Thyroid gland (tissue), 4 donors: ENCODE results near the gene ANKRD45. TPM values are rescaled to one million over a fixed set of nuclear protein-coding genes. Genes with fewer than 3 reads are reported as not detected.
A peak's percentile ranks its signal among the peaks of the same experiment; 100 is the strongest.
"Not testable (repeated sequence)": the region's sequence is repeated elsewhere in the genome, so short reads cannot be mapped to it uniquely, and the experiment has no call there.

Experiments used
- DNase-seq, 2 donors: peaks; one replicate each; pipeline ENCODE4 v3.0.0-alpha.2; 2019
- H3K27ac ChIP-seq, 3 donors: fragments of 200-600 bp; sonication (generic); 1 replicate in 2 of 3; 2 replicates in 1 of 3; pipeline ENCODE4 v1.5.1; 2016 to 2019; ENCODE audit warnings: mild to moderate bottlenecking in 1 of 3, moderate library complexity in 1 of 3
- H3K27me3 ChIP-seq: fragments of 200-600 bp; sonication (generic); one replicate; pipeline ENCODE4 v1.5.1; 2019
- H3K36me3 ChIP-seq, 2 donors: fragments of 200-600 bp; sonication (generic); one replicate each; pipeline ENCODE4 v1.5.1; 2016 to 2019
- H3K4me1 ChIP-seq, 2 donors: fragments of 200-600 bp; sonication (generic); one replicate each; pipeline ENCODE4 v1.5.1; 2017 to 2019
- H3K4me3 ChIP-seq, 3 donors: fragments of 200-600 bp; sonication (generic); replicated peaks in 1 of 3; 1 replicate in 2 of 3; 2 replicates in 1 of 3; pipeline ENCODE4 v1.5.1; 2016; ENCODE audit warnings: mild to moderate bottlenecking in 1 of 3
- H3K9me3 ChIP-seq: fragments of 200-600 bp; sonication (generic); one replicate; pipeline ENCODE4 v1.5.1; 2017
- CTCF ChIP-seq, 6 experiments: fragments of 200-600 bp in 3 of 6; fragments of 450-650 bp in 3 of 6; sonication (generic) in 3 of 6; IDR thresholded peaks; one replicate each; pipeline ENCODE4 v1.5.1; 2016 to 2019; ENCODE audit warnings: antibody characterized with exemption in 6 of 6, mild to moderate bottlenecking in 2 of 6, inconsistent platforms in 1 of 6, moderate library complexity in 1 of 6
- POLR2A ChIP-seq, 2 donors: fragments of 450-650 bp; IDR thresholded peaks; one replicate each; pipeline ENCODE4 v1.6.1; 2017; ENCODE audit warnings: antibody characterized with exemption in 2 of 2, mild to moderate bottlenecking in 2 of 2, moderate library complexity in 1 of 2
- WGBS, 2 donors: methylation state at CpG; one replicate each; pipeline ENCODE4 v1.1.5; 2017; 5-methylcytosine and 5-hydroxymethylcytosine counted together
- intact Hi-C: fragments of 100-400 bp; cut with DNase I; formaldehyde crosslinking; loops from one replicate; pipeline ENCODE4 v1.15.1; 2023
- total RNA-seq, 4 donors: library from RNA; depleted of rRNA; stranded (reverse); fragments of >200 nt; gene quantifications; one replicate each; pipeline ENCODE4 v1.2.3, GENCODE V29; 2016

Gene ANKRD45
- total RNA-seq, 4 donors from 2014 or later, result 0.27 to 2.3 (median 0.94) TPM

GRCh38 chr1:173714441-173714758 is 44.7 kb upstream of the ANKRD45 start:
- H3K27ac ChIP-seq, result peak overlapping the region; percentile 70 to 84 (median 81)
- TF ChIP-seq POLR2A (IDR thresholded peaks at IDR 0.05) (no peak), CTCF (IDR thresholded peaks at IDR 0.05) (no peak)
- no peak for DNase-seq
- H3K27me3 ChIP-seq, result no peaks in the 10 kb centered on the region
- H3K4me1 ChIP-seq, result peaks cover 8 to 9% of the 10 kb centered on the region in 2 donors
- no peaks in the 10 kb centered on the region for H3K9me3 ChIP-seq
- 63 to 66% methylated on average over 3 of the region's 3 CpGs for WGBS, 2 donors
- no peaks in the 10 kb centered on the region for H3K36me3 ChIP-seq
- intact Hi-C loops, result loop anchor here (10.0 kb wide), 1 partner anchor 290 kb away; no protein-coding TSS in a partner anchor
- peak overlapping the region in 2 of 3 donors; percentile 69 to 93 for H3K4me3 ChIP-seq

- TF ChIP-seq POLR2A (IDR thresholded peaks at IDR 0.05), result no peak
- TF ChIP-seq CTCF (IDR thresholded peaks at IDR 0.05), result no peak
- no peak for DNase-seq
Observed at GRCh38 chr1:173708787-173709186, 39.1 kb upstream of the ANKRD45 start.

GRCh38 chr1:173705117-173705516 is 35.5 kb upstream of the ANKRD45 start:
- H3K27me3 ChIP-seq, result no peaks in the 10 kb centered on the region
- TF ChIP-seq POLR2A (IDR thresholded peaks at IDR 0.05) (no peak), CTCF (IDR thresholded peaks at IDR 0.05) (no peak)
- no peaks in the 10 kb centered on the region for H3K4me1 ChIP-seq
- no peaks in the 10 kb centered on the region for H3K36me3 ChIP-seq
- 77 to 80% methylated on average over 5 of the region's 5 CpGs for WGBS, 2 donors
- intact Hi-C loops, result no loop called here
- no peak overlapping the region for H3K27ac ChIP-seq
- no peaks in the 10 kb centered on the region for H3K9me3 ChIP-seq
- DNase-seq, result no peak
- H3K4me3 ChIP-seq, result no peak overlapping the region

More at GRCh38 chr1:173708787-173709186, 39.1 kb upstream of the ANKRD45 start:
- Histone ChIP-seq H3K9me3 (no peaks in the 10 kb centered on the region), H3K27ac (no peak overlapping the region), H3K4me3 (no peak overlapping the region), H3K36me3 (no peaks in the 10 kb centered on the region), H3K4me1 (no peaks in the 10 kb centered on the region), H3K27me3 (no peaks in the 10 kb centered on the region)
- intact Hi-C loops, result no loop called here
- 72 to 77% methylated on average over 2 of the region's 2 CpGs for WGBS, 2 donors

GRCh38 chr1:173702736-173703135 is 33.1 kb upstream of the ANKRD45 start:
- 88 to 100% methylated on average over 1 of the region's 1 CpG for WGBS, 2 donors
- intact Hi-C loops, result no loop called here

GRCh38 chr1:173701299-173701698 is 31.6 kb upstream of the ANKRD45 start:
- H3K27me3 ChIP-seq, H3K9me3 ChIP-seq, H3K4me1 ChIP-seq, intact Hi-C loops, H3K27ac ChIP-seq, H3K4me3 ChIP-seq, H3K36me3 ChIP-seq, DNase-seq: not testable (repeated sequence)
- WGBS, 2 donors, result 95 to 96% methylated on average over 6 of the region's 6 CpGs

More at GRCh38 chr1:173702736-173703135, 33.1 kb upstream of the ANKRD45 start:
- H3K4me1 ChIP-seq, result no peaks in the 10 kb centered on the region
- no peaks in the 10 kb centered on the region for H3K36me3 ChIP-seq
- TF ChIP-seq CTCF (IDR thresholded peaks at IDR 0.05) (no peak), POLR2A (IDR thresholded peaks at IDR 0.05) (no peak)
- no peak overlapping the region for H3K4me3 ChIP-seq
- no peaks in the 10 kb centered on the region for H3K9me3 ChIP-seq
- H3K27ac ChIP-seq, result no peak overlapping the region
- DNase-seq, result no peak
- no peaks in the 10 kb centered on the region for H3K27me3 ChIP-seq

- no peak for DNase-seq
- intact Hi-C loops, result no loop called here
- TF ChIP-seq POLR2A (IDR thresholded peaks at IDR 0.05) (no peak), CTCF (IDR thresholded peaks at IDR 0.05) (no peak)
Observed at GRCh38 chr1:173693238-173693637, 23.6 kb upstream of the ANKRD45 start.

More at GRCh38 chr1:173693238-173693637, 23.6 kb upstream of the ANKRD45 start:
- Histone ChIP-seq H3K9me3 (no peaks in the 10 kb centered on the region), H3K27me3 (no peaks in the 10 kb centered on the region), H3K4me1 (no peaks in the 10 kb centered on the region), H3K4me3 (no peak overlapping the region), H3K27ac (no peak overlapping the region), H3K36me3 (no peaks in the 10 kb centered on the region)
